Activated CD4-positive, alpha-beta T cell treated with anti-CD3 and anti-CD28 coated beads for 36 hours (primary cell): ENCODE results near the gene WWC2. TPM values are rescaled to one million over a fixed set of nuclear protein-coding genes. Genes with fewer than 3 reads are reported as not detected.
"Not testable (repeated sequence)": the region's sequence is repeated elsewhere in the genome, so short reads cannot be mapped to it uniquely, and the experiment has no call there.

Experiments used
- ATAC-seq: fragments of 200-7000 bp; cut with Tn5 transposase; one replicate; pipeline ENCODE4 v1.10.0; 2021; ENCODE audit warnings: mild to moderate bottlenecking, moderate library complexity
- CTCF ChIA-PET: fragments of 350-600 bp; sonication (Branson Sonifier 250); formaldehyde crosslinking; loops from one replicate; lab custom pipeline; 2021; ENCODE audit warnings: antibody characterized with exemption; lab: Charles Lee
- POLR2A ChIA-PET: fragments of 350-600 bp; sonication (Branson Sonifier 250); formaldehyde crosslinking; loops from one replicate; lab custom pipeline; 2021; ENCODE audit warnings: antibody characterized with exemption, inconsistent platforms; lab: Charles Lee
- DNase-seq: peaks from one replicate; pipeline ENCODE4 v3.0.0-alpha.2; 2020
- H3K27ac Mint-ChIP-seq: one replicate; pipeline ENCODE4 v1.8.0; 2021; ENCODE audit warnings: mixed read lengths
- H3K27me3 Mint-ChIP-seq: one replicate; pipeline ENCODE4 v1.8.0; 2021; ENCODE audit warnings: mixed read lengths
- H3K36me3 Mint-ChIP-seq: one replicate; pipeline ENCODE4 v1.8.0; 2021; ENCODE audit warnings: low read depth, mixed read lengths
- H3K4me1 Mint-ChIP-seq: one replicate; pipeline ENCODE4 v1.8.0; 2021; ENCODE audit warnings: mixed read lengths
- H3K4me3 Mint-ChIP-seq: one replicate; pipeline ENCODE4 v1.8.0; 2021; ENCODE audit warnings: mild to moderate bottlenecking, moderate library complexity, mixed read lengths
- H3K9me3 Mint-ChIP-seq: one replicate; pipeline ENCODE4 v1.8.0; 2021; ENCODE audit warnings: low read depth, mixed read lengths
- intact Hi-C, 2 experiments: fragments of 100-400 bp; cut with DNase I in 1 of 2; cut with micrococcal nuclease in 1 of 2; formaldehyde crosslinking; loops; one replicate each; pipeline versions ENCODE4 v1.14.2 to v1.15.1; 2022 to 2024; cut with DNase I, micrococcal nuclease
- total RNA-seq, 2 experiments: library from RNA; stranded (reverse); gene quantifications; one replicate each; pipeline ENCODE4 v1.2.3, GENCODE V29; 2021

WWC2 gene
- total RNA-seq, 2 experiments from 2014 or later: 3.6 to 4.3 TPM

- H3K4me1 Mint-ChIP-seq: no peaks in the 10 kb centered on the region
- no peaks in the 10 kb centered on the region for H3K9me3 Mint-ChIP-seq
- no peak overlapping the region for H3K27ac Mint-ChIP-seq
- CTCF ChIA-PET: interaction anchor here (1.0 kb wide), 1 partner anchor 117 kb away, joined by 3 read pairs; no protein-coding TSS in a partner anchor
- peaks cover 2% of the 10 kb centered on the region for H3K27me3 Mint-ChIP-seq
- POLR2A ChIA-PET: no interaction called here
- no peak for ATAC-seq
- no peaks in the 10 kb centered on the region for H3K36me3 Mint-ChIP-seq
- no peak for DNase-seq
- intact Hi-C loops: no loop called here
- no peak overlapping the region for H3K4me3 Mint-ChIP-seq
Measured at GRCh38 chr4:183142571-183143550, 43.8 kb downstream of the WWC2 start.

- H3K27ac Mint-ChIP-seq: no peak overlapping the region
- no peaks in the 10 kb centered on the region for H3K9me3 Mint-ChIP-seq
- intact Hi-C loops: no loop called here
- DNase-seq (no peak), ATAC-seq (no peak)
- H3K4me1 Mint-ChIP-seq: no peaks in the 10 kb centered on the region
- peaks cover 2% of the 10 kb centered on the region for H3K27me3 Mint-ChIP-seq
- H3K36me3 Mint-ChIP-seq: no peaks in the 10 kb centered on the region
- H3K4me3 Mint-ChIP-seq: no peak overlapping the region
- ChIA-PET CTCF (interaction anchor here (1.1 kb wide), 1 partner anchor 72 kb away, joined by 4 read pairs; no protein-coding TSS in a partner anchor), POLR2A (no interaction called here)
Measured at GRCh38 chr4:183144787-183145186, 45.7 kb downstream of the WWC2 start.

- DNase-seq: no peak
- ChIA-PET POLR2A (no interaction called here), CTCF (interaction anchor here (1.1 kb wide), 1 partner anchor 73 kb away, joined by 4 read pairs; no protein-coding TSS in a partner anchor)
- intact Hi-C loops: no loop called here
- no peak for ATAC-seq
- H3K9me3 Mint-ChIP-seq: no peaks in the 10 kb centered on the region
- peaks cover 2% of the 10 kb centered on the region for H3K27me3 Mint-ChIP-seq
- H3K27ac Mint-ChIP-seq: no peak overlapping the region
- no peak overlapping the region for H3K4me3 Mint-ChIP-seq
- H3K36me3 Mint-ChIP-seq: no peaks in the 10 kb centered on the region
- no peaks in the 10 kb centered on the region for H3K4me1 Mint-ChIP-seq
Measured at GRCh38 chr4:183145773-183146172, 46.7 kb downstream of the WWC2 start.

- Mint-ChIP-seq H3K4me1 (no peaks in the 10 kb centered on the region), H3K27ac (no peak overlapping the region), H3K9me3 (no peaks in the 10 kb centered on the region), H3K27me3 (peaks cover 2% of the 10 kb centered on the region), H3K4me3 (no peak overlapping the region), H3K36me3 (no peaks in the 10 kb centered on the region)
- POLR2A ChIA-PET: no interaction called here
- intact Hi-C loops: no loop called here
- CTCF ChIA-PET: no interaction called here
- ATAC-seq: no peak
- DNase-seq: no peak
Measured at GRCh38 chr4:183146478-183146877, 47.4 kb downstream of the WWC2 start.

GRCh38 chr4:183147196-183147595 is 48.1 kb downstream of the WWC2 start:
- ChIA-PET POLR2A (interaction anchor here (0.6 kb wide), 1 partner anchor 229 kb away, joined by 7 read pairs; no protein-coding TSS in a partner anchor), CTCF (interaction anchor here (1.0 kb wide), 1 partner anchor 115 kb away, joined by 4 read pairs; no protein-coding TSS in a partner anchor)
- DNase-seq (no peak), ATAC-seq (no peak)
- Mint-ChIP-seq H3K4me3 (no peak overlapping the region), H3K9me3 (no peaks in the 10 kb centered on the region), H3K36me3 (no peaks in the 10 kb centered on the region), H3K4me1 (no peaks in the 10 kb centered on the region), H3K27me3 (no peaks in the 10 kb centered on the region), H3K27ac (no peak overlapping the region)
- intact Hi-C loops: no loop called here

GRCh38 chr4:183147983-183148382 is 48.9 kb downstream of the WWC2 start:
- H3K27me3 Mint-ChIP-seq: no peaks in the 10 kb centered on the region
- CTCF ChIA-PET: interaction anchor here (1.0 to 1.2 kb wide), 2 partner anchors 114 to 159 kb away, joined by 3 to 4 read pairs; no protein-coding TSS in a partner anchor
- H3K4me1 Mint-ChIP-seq: no peaks in the 10 kb centered on the region
- intact Hi-C loops: no loop called here
- no peaks in the 10 kb centered on the region for H3K9me3 Mint-ChIP-seq
- no peak overlapping the region for H3K27ac Mint-ChIP-seq
- DNase-seq (no peak), ATAC-seq (no peak)
- no peak overlapping the region for H3K4me3 Mint-ChIP-seq
- POLR2A ChIA-PET: no interaction called here
- H3K36me3 Mint-ChIP-seq: no peaks in the 10 kb centered on the region

GRCh38 chr4:183149616-183150539 is 50.8 kb downstream of the WWC2 start:
- ChIA-PET CTCF (interaction anchor here (0.5 to 0.6 kb wide), 2 partner anchors 28 to 105 kb away, joined by 3 read pairs; no protein-coding TSS in a partner anchor), POLR2A (no interaction called here)
- intact Hi-C loops: no loop called here
- no peaks in the 10 kb centered on the region for H3K9me3 Mint-ChIP-seq
- H3K36me3 Mint-ChIP-seq: no peaks in the 10 kb centered on the region
- DNase-seq: no peak
- H3K4me1 Mint-ChIP-seq: no peaks in the 10 kb centered on the region
- no peak overlapping the region for H3K27ac Mint-ChIP-seq
- no peak overlapping the region for H3K4me3 Mint-ChIP-seq
- ATAC-seq: no peak
- no peaks in the 10 kb centered on the region for H3K27me3 Mint-ChIP-seq

GRCh38 chr4:183150664-183151063 is 51.6 kb downstream of the WWC2 start:
- H3K27me3 Mint-ChIP-seq, H3K36me3 Mint-ChIP-seq, ATAC-seq, CTCF ChIA-PET, H3K4me3 Mint-ChIP-seq, POLR2A ChIA-PET, DNase-seq, intact Hi-C loops, H3K27ac Mint-ChIP-seq, H3K9me3 Mint-ChIP-seq, H3K4me1 Mint-ChIP-seq: not testable (repeated sequence)

GRCh38 chr4:183152232-183152631 is 53.2 kb downstream of the WWC2 start:
- H3K4me1 Mint-ChIP-seq, intact Hi-C loops, ATAC-seq, CTCF ChIA-PET, POLR2A ChIA-PET, H3K36me3 Mint-ChIP-seq, H3K9me3 Mint-ChIP-seq, H3K27me3 Mint-ChIP-seq, DNase-seq, H3K27ac Mint-ChIP-seq, H3K4me3 Mint-ChIP-seq: not testable (repeated sequence)

GRCh38 chr4:183153190-183153916 is 54.3 kb downstream of the WWC2 start:
- DNase-seq: no peak
- Mint-ChIP-seq H3K4me3 (no peak overlapping the region), H3K36me3 (no peaks in the 10 kb centered on the region), H3K4me1 (no peaks in the 10 kb centered on the region), H3K27me3 (peaks cover 2% of the 10 kb centered on the region), H3K9me3 (no peaks in the 10 kb centered on the region), H3K27ac (no peak overlapping the region)
- intact Hi-C loops: no loop called here
- no peak for ATAC-seq
- ChIA-PET POLR2A (no interaction called here), CTCF (no interaction called here)
